SHP77 (cell line): Measurements from ENCODE around the gene TBXT.
"Not testable (repeated sequence)": the region's sequence is repeated elsewhere in the genome, so short reads cannot be mapped to it uniquely, and the experiment has no call there.

Source experiments
- DNase-seq, 2 experiments: peaks; one replicate each; lab custom pipeline; 2025; lab: John Stamatoyannopoulos, UW

The TBXT gene

GRCh38 chr6:166172546-166172945, 4.9 kb upstream of the TBXT start:
- DNase-seq, result no peak

- DNase-seq, result no peak
Observed at GRCh38 chr6:166169549-166170421, 2.1 kb upstream of the TBXT start.

GRCh38 chr6:166168616-166169548, 1.2 kb upstream of the TBXT start:
- no peak for DNase-seq

GRCh38 chr6:166167258-166167731, 356 bp downstream of the TBXT start:
- DNase-seq, result no peak

GRCh38 chr6:166166314-166167257, 1.1 kb downstream of the TBXT start:
- no peak for DNase-seq

GRCh38 chr6:166165558-166166313, 1.9 kb downstream of the TBXT start:
- no peak for DNase-seq

- DNase-seq, result no peak
Observed at GRCh38 chr6:166162599-166163342, 4.9 kb downstream of the TBXT start.

- no peak for DNase-seq
Observed at GRCh38 chr6:166157930-166158617, 9.6 kb downstream of the TBXT start.

- no peak for DNase-seq
Observed at GRCh38 chr6:166156942-166157341, 10.7 kb downstream of the TBXT start.

GRCh38 chr6:166153966-166154365, 13.7 kb downstream of the TBXT start:
- DNase-seq, result peak; percentile 31 to 42

GRCh38 chr6:166152660-166153059, 15.0 kb downstream of the TBXT start:
- no peak for DNase-seq

- no peak for DNase-seq
Observed at GRCh38 chr6:166151798-166152197, 15.9 kb downstream of the TBXT start.

- no peak for DNase-seq
Observed at GRCh38 chr6:166145751-166146150, 21.9 kb downstream of the TBXT start.

GRCh38 chr6:166143011-166143410, 24.6 kb downstream of the TBXT start:
- DNase-seq, result no peak

- DNase-seq, result peak in 1 of 2 experiments; percentile 17
Observed at GRCh38 chr6:166127624-166128472, 39.8 kb downstream of the TBXT start.

GRCh38 chr6:166123115-166123514, 44.5 kb downstream of the TBXT start:
- DNase-seq, result not testable (repeated sequence)

- DNase-seq, result no peak
Observed at GRCh38 chr6:166121726-166122125, 45.9 kb downstream of the TBXT start.

GRCh38 chr6:166119116-166119911, 48.3 kb downstream of the TBXT start:
- DNase-seq, result no peak
